Measurements from ENCODE around the gene GLT6D1. TPM values are rescaled to one million over a fixed set of nuclear protein-coding genes. Genes with fewer than 3 reads are reported as not detected.

GLT6D1 gene
- total and polyA plus RNA-seq, 2 of the 4 experiments (the other 2 are of a cell fraction): not detected

GRCh38 chr9:135613946-135614805, 25.2 kb downstream of the GLT6D1 start (continued):
- TF ChIP-seq MAFK (IDR thresholded peaks at IDR 0.05; ENCODE audit: low read depth, low read length): no peak

GRCh38 chr9:135612981-135613910, 26.1 kb downstream of the GLT6D1 start:
- no peak overlapping the region for H4K8ac ChIP-seq (ENCODE audit: low read depth in 2 of 2, low read length in 2 of 2)
- POLR2A ChIA-PET (ENCODE audit: unreplicated experiment): no interaction called here
- 60% methylated on average over 2 of the region's 24 CpGs; no CpG with 5 or more reads in 1 of the 2 experiments for WGBS, 2 experiments (ENCODE audit: extremely low coverage in 2 of 2, insufficient read length in 1 of 2)
- H3K56ac ChIP-seq (ENCODE audit: extremely low read depth, insufficient read depth, low read length): no peak overlapping the region
- in situ Hi-C loops (cut with MboI; ENCODE audit: low sequenced_read_pairs) (loop anchor here (25.0 kb wide), 1 partner anchor 324 kb away; no protein-coding TSS in a partner anchor), intact Hi-C loops (cut with micrococcal nuclease) (no loop called here), dilution Hi-C loops (cut with HindIII; ENCODE audit: low sequenced_read_pairs, unreplicated experiment) (no loop called here)
- no peaks in the 10 kb centered on the region for H3K9me1 ChIP-seq (ENCODE audit: insufficient read depth, low read length)
- no peak overlapping the region for H3K4me2 ChIP-seq (ENCODE audit: low read depth, low read length)
- DNase-seq: no peak
- H2AK9ac ChIP-seq (replicated peaks; ENCODE audit: low read depth, low read length, poor library complexity): no peak overlapping the region
- H4K5ac ChIP-seq (ENCODE audit: low read depth, low read length): no peak overlapping the region
- no peak overlapping the region for H3K18ac ChIP-seq (ENCODE audit: low read depth, low read length)
- no peak overlapping the region for H3K27ac ChIP-seq (ENCODE audit: insufficient read depth, low read length)
- H3K36me3 ChIP-seq (ENCODE audit: control insufficient read depth, insufficient read depth, low read length): no peaks in the 10 kb centered on the region
- BruUV-seq (replicated peaks): no TSS peak
- no peak overlapping the region for H2BK15ac ChIP-seq (ENCODE audit: low read depth, low read length)
- H3K4me3 ChIP-seq (ENCODE audit: insufficient read depth, low read depth, low read length): no peak overlapping the region
- H3K9me3 ChIP-seq (ENCODE audit: control insufficient read depth, insufficient read depth, low read length): no peaks in the 10 kb centered on the region
- H2BK120ac ChIP-seq (ENCODE audit: low read depth, low read length): no peak overlapping the region
- H2AFZ ChIP-seq (replicated peaks; ENCODE audit: low read length, poor library complexity): no peak overlapping the region
- no peak overlapping the region for H3K9ac ChIP-seq (ENCODE audit: low read depth, low read length)
- H2BK5ac ChIP-seq (ENCODE audit: low read depth, low read length, poor library complexity, severe bottlenecking): no peak overlapping the region
- CTCF ChIA-PET: no interaction called here
- no peaks in the 10 kb centered on the region for H3K4me1 ChIP-seq (ENCODE audit: control insufficient read depth, insufficient read depth, low read length)
- no peak overlapping the region for H2AK5ac ChIP-seq (ENCODE audit: low read depth, low read length)
- H4K20me1 ChIP-seq (ENCODE audit: insufficient read depth, low read length): no peaks in the 10 kb centered on the region
- H3K27me3 ChIP-seq (ENCODE audit: control insufficient read depth, insufficient read depth, low read length): no peaks in the 10 kb centered on the region; the same call in 1 of the 2 replicates
- H3K4ac ChIP-seq (ENCODE audit: low read depth, low read length): no peak overlapping the region
- H4K91ac ChIP-seq (ENCODE audit: insufficient read depth, low read depth, low read length): no peak overlapping the region
- H3K14ac ChIP-seq (replicated peaks; ENCODE audit: low read depth, low read length): no peak overlapping the region
- H2BK20ac ChIP-seq (ENCODE audit: low read depth, low read length): no peak overlapping the region
- no peak for ATAC-seq (ENCODE audit: low read depth)
- no peaks in the 10 kb centered on the region for H3K79me1 ChIP-seq (ENCODE audit: low read depth in 1 of 2, low read length in 2 of 2)
- H3K23ac ChIP-seq (ENCODE audit: low read depth, low read length): no peak overlapping the region
- TF ChIP-seq ELK1 (IDR thresholded peaks at IDR 0.05; ENCODE audit: borderline replicate concordance, low read depth, low read length) (no peak), MAFK (IDR thresholded peaks at IDR 0.05; ENCODE audit: low read depth, low read length) (no peak), RAD21 (IDR thresholded peaks at IDR 0.05; ENCODE audit: low read length) (no peak), BHLHE40 (IDR thresholded peaks at IDR 0.05; ENCODE audit: low read depth, low read length) (no peak), POLR2A (IDR thresholded peaks at IDR 0.05; ENCODE audit: low read depth, low read length) (no peak), NFE2L2 (IDR thresholded peaks at IDR 0.05; ENCODE audit: low read depth, low read length) (no peak), SMC3 (IDR thresholded peaks at IDR 0.05; ENCODE audit: low read depth, low read length) (no peak), CEBPB (IDR thresholded peaks at IDR 0.05; ENCODE audit: low read depth, low read length) (no peak), MAZ (IDR thresholded peaks at IDR 0.05; ENCODE audit: borderline replicate concordance, low read depth, low read length) (no peak), RCOR1 (IDR thresholded peaks at IDR 0.05; ENCODE audit: insufficient replicate concordance, low read length) (no peak), CTCF (conservative IDR thresholded peaks at IDR 0.05; ENCODE audit: low read depth, low read length) (no peak)

Measured in IMR-90 (cell line).